Thyroid gland (tissue), 4 donors: ENCODE data around the gene BCKDHB.

Source experiments
- CTCF ChIP-seq, 6 experiments: fragments of 200-600 bp in 3 of 6; fragments of 450-650 bp in 3 of 6; sonication (generic) in 3 of 6; IDR thresholded peaks; one replicate each; pipeline ENCODE4 v1.5.1; 2016 to 2019; ENCODE audit warnings: antibody characterized with exemption in 6 of 6, mild to moderate bottlenecking in 2 of 6, inconsistent platforms in 1 of 6, moderate library complexity in 1 of 6
- POLR2A ChIP-seq, 2 donors: fragments of 450-650 bp; IDR thresholded peaks; one replicate each; pipeline ENCODE4 v1.6.1; 2017; ENCODE audit warnings: antibody characterized with exemption in 2 of 2, mild to moderate bottlenecking in 2 of 2, moderate library complexity in 1 of 2

- TF ChIP-seq POLR2A (IDR thresholded peaks at IDR 0.05) (no peak), CTCF (IDR thresholded peaks at IDR 0.05) (no peak)
Observed at GRCh38 chr6:80336911-80337310, 230.4 kb downstream of the BCKDHB start.
